H1 (cell line): Measurements from ENCODE around the gene KCNQ2. TPM values are rescaled to one million over a fixed set of nuclear protein-coding genes. Genes with fewer than 3 reads are reported as not detected.

ENCODE experiments used
- CTCF ChIA-PET: fragments of 300-600 bp; sonication (Branson Sonifier 250); formaldehyde crosslinking; loops from one replicate; lab custom pipeline; 2021; ENCODE audit not compliant: partially characterized antibody; lab: Charles Lee
- POLR2A ChIA-PET: fragments of 300-600 bp; sonication (Branson Sonifier 250); formaldehyde crosslinking; loops from one replicate; lab custom pipeline; 2021; ENCODE audit warnings: inconsistent platforms; ENCODE audit not compliant: partially characterized antibody; lab: Charles Lee
- DNase-seq, 2 experiments: peaks; one replicate each; pipeline versions ENCODE4 v3.0.0 to v3.0.0-alpha.2; 2010 to 2022; ENCODE audit warnings: low spot score in 2 of 2, low read depth in 1 of 2, mixed read lengths in 1 of 2
- FAIRE-seq: peaks from 2 replicates; lab custom pipeline; 2011; peaks lifted over from hg19 to GRCh38; lab: Jason Lieb, UNC
- H2AFZ ChIP-seq: 2 replicates; pipeline ENCODE4 v1.8.1; 2012; ENCODE audit warnings: low read length, inconsistent platforms
- H2AK5ac ChIP-seq: 2 replicates; pipeline ENCODE4 v1.6.1; 2013; ENCODE audit warnings: low read depth, low read length
- H2BK120ac ChIP-seq: replicated peaks from 2 replicates; pipeline ENCODE3; 2013; ENCODE audit warnings: low read depth, low read length, inconsistent platforms
- H2BK12ac ChIP-seq: 2 replicates; pipeline ENCODE4 v1.6.1; 2013; ENCODE audit warnings: low read depth, low read length
- H2BK15ac ChIP-seq: 2 replicates; pipeline ENCODE4 v1.6.1; 2013; ENCODE audit warnings: low read length
- H2BK20ac ChIP-seq: 2 replicates; pipeline ENCODE4 v1.6.1; 2013; ENCODE audit warnings: low read length
- H2BK5ac ChIP-seq: 2 replicates; pipeline ENCODE4 v1.6.1; 2013; ENCODE audit warnings: low read depth, low read length
- H3K14ac ChIP-seq: 2 replicates; pipeline ENCODE4 v1.6.1; 2013; ENCODE audit warnings: inconsistent platforms; ENCODE audit not compliant: insufficient read length
- H3K18ac ChIP-seq: 2 replicates; pipeline ENCODE4 v1.6.1; 2013; ENCODE audit warnings: low read length; ENCODE audit errors: extremely low read depth
- H3K23ac ChIP-seq: 2 replicates; pipeline ENCODE4 v1.6.1; 2013; ENCODE audit warnings: inconsistent platforms; ENCODE audit not compliant: insufficient read length
- H3K23me2 ChIP-seq: 2 replicates; pipeline ENCODE4 v1.6.1; 2013; ENCODE audit warnings: low read depth, low read length
- H3K27ac ChIP-seq: 2 replicates; pipeline ENCODE4 v1.6.1; 2011; ENCODE audit warnings: low read depth, low read length, inconsistent platforms
- H3K27me3 ChIP-seq, 4 experiments: replicated peaks in 1 of 4; 1 replicate in 1 of 4; 2 replicates in 3 of 4; pipeline versions ENCODE4 v1.6.1 to v1.8.1; 2011 to 2013; ENCODE audit warnings: low read length in 3 of 4, mild to moderate bottlenecking in 3 of 4, inconsistent platforms in 2 of 4, mixed read lengths in 2 of 4, moderate library complexity in 1 of 4; ENCODE audit not compliant: control insufficient read depth in 3 of 4, insufficient read depth in 3 of 4; ENCODE audit errors: extremely low read depth in 1 of 4
- H3K36me3 ChIP-seq, 4 experiments: 2 replicates each; pipeline versions ENCODE4 v1.6.1 to v1.8.1; 2011 to 2013; ENCODE audit warnings: mild to moderate bottlenecking in 4 of 4, low read length in 3 of 4, moderate library complexity in 2 of 4, control low read depth in 1 of 4, inconsistent platforms in 1 of 4; ENCODE audit not compliant: insufficient read depth in 4 of 4, control insufficient read depth in 2 of 4
- H3K4ac ChIP-seq: replicated peaks from 2 replicates; pipeline ENCODE3; 2013; ENCODE audit warnings: low read length, low read depth, mixed read lengths, inconsistent platforms; ENCODE audit not compliant: insufficient read length
- H3K4me1 ChIP-seq, 4 experiments: replicated peaks in 1 of 4; 1 replicate in 1 of 4; 2 replicates in 3 of 4; pipeline versions ENCODE4 v1.6.1 to v1.8.1; 2011 to 2013; ENCODE audit warnings: low read length in 3 of 4, inconsistent platforms in 2 of 4, mixed read lengths in 1 of 4; ENCODE audit not compliant: insufficient read depth in 4 of 4, control insufficient read depth in 3 of 4
- H3K4me2 ChIP-seq, 2 experiments: 2 replicates each; pipeline versions ENCODE4 v1.6.1 to v1.8.1; 2011 to 2013; ENCODE audit warnings: low read depth in 2 of 2, low read length in 2 of 2, control low read depth in 1 of 2, inconsistent platforms in 1 of 2, mild to moderate bottlenecking in 1 of 2; ENCODE audit not compliant: insufficient read depth in 1 of 2
- H3K4me3 ChIP-seq, 4 experiments: fragments of 200-600, 300-600 bp in 1 of 4; sonication (generic), shearing (Covaris generic), sonication (Bioruptor Twin) in 1 of 4; 2 replicates each; pipeline versions ENCODE4 v1.5.1 to v1.8.1; 2011 to 2016; ENCODE audit warnings: low read length in 4 of 4, low read depth in 3 of 4, control low read depth in 2 of 4, inconsistent platforms in 2 of 4, mild to moderate bottlenecking in 2 of 4, mixed read lengths in 1 of 4, moderate library complexity in 1 of 4; ENCODE audit not compliant: insufficient read depth in 2 of 4; ENCODE audit errors: extremely low read depth in 1 of 4
- H3K56ac ChIP-seq: replicated peaks from 2 replicates; pipeline ENCODE3; 2013; ENCODE audit warnings: low read depth, mild to moderate bottlenecking, mixed read lengths, low read length, inconsistent platforms; ENCODE audit not compliant: insufficient read length
- H3K79me1 ChIP-seq: 2 replicates; pipeline ENCODE4 v1.6.1; 2013; ENCODE audit warnings: low read depth, low read length, control low read depth
- H3K79me2 ChIP-seq, 2 experiments: 2 replicates each; pipeline versions ENCODE4 v1.6.1 to v1.8.1; 2012 to 2013; ENCODE audit warnings: low read length in 2 of 2, mild to moderate bottlenecking in 2 of 2, inconsistent platforms in 1 of 2; ENCODE audit not compliant: insufficient read depth in 2 of 2, control insufficient read depth in 1 of 2
- H3K9ac ChIP-seq, 4 experiments: replicated peaks in 1 of 4; 1 replicate in 1 of 4; 2 replicates in 3 of 4; pipeline versions ENCODE4 v1.6.1 to v1.8.1; 2011 to 2013; ENCODE audit warnings: low read depth in 3 of 4, low read length in 3 of 4, control low read depth in 2 of 4, mild to moderate bottlenecking in 2 of 4, moderate library complexity in 2 of 4, inconsistent platforms in 1 of 4; ENCODE audit errors: extremely low read depth in 1 of 4
- H3K9me3 ChIP-seq, 2 experiments: 2 replicates each; pipeline versions ENCODE4 v1.6.1 to v1.8.1; 2012 to 2013; ENCODE audit warnings: mild to moderate bottlenecking in 2 of 2, moderate library complexity in 2 of 2, control low read depth in 1 of 2, inconsistent platforms in 1 of 2, low read depth in 1 of 2, low read length in 1 of 2, mixed read lengths in 1 of 2; ENCODE audit not compliant: insufficient read depth in 2 of 2
- H4K20me1 ChIP-seq, 2 experiments: replicated peaks in 1 of 2; 2 replicates each; pipeline versions ENCODE3 to v1.8.1; 2011 to 2013; ENCODE audit warnings: inconsistent platforms in 2 of 2, low read length in 2 of 2, mild to moderate bottlenecking in 1 of 2; ENCODE audit not compliant: insufficient read depth in 2 of 2, control insufficient read depth in 1 of 2
- H4K5ac ChIP-seq: 2 replicates; pipeline ENCODE4 v1.6.1; 2013; ENCODE audit warnings: low read length, low read depth, mixed read lengths, inconsistent platforms; ENCODE audit not compliant: insufficient read length
- H4K8ac ChIP-seq: 2 replicates; pipeline ENCODE4 v1.8.0; 2013; ENCODE audit warnings: mild to moderate bottlenecking, moderate library complexity, low read length, inconsistent platforms; ENCODE audit not compliant: insufficient read depth; ENCODE audit errors: extremely low read depth
- H4K91ac ChIP-seq: replicated peaks from 2 replicates; pipeline ENCODE3; 2013; ENCODE audit warnings: low read length, mixed read lengths, inconsistent platforms; ENCODE audit not compliant: insufficient read length
- CBX8 ChIP-seq: fragments of 300-800, 300-1000 bp; sonication (generic); IDR thresholded peaks from 2 replicates; pipeline ENCODE4 v1.7.1; 2016; ENCODE audit warnings: low read depth, low read length, borderline replicate concordance
- EZH2 ChIP-seq: fragments of 200-600 bp; sonication (generic); IDR thresholded peaks from 2 replicates; pipeline ENCODE4 v1.7.1; 2012; ENCODE audit warnings: low read depth, mild to moderate bottlenecking, moderate library complexity, low read length, inconsistent platforms; ENCODE audit not compliant: severe bottlenecking
- RFX5 ChIP-seq: IDR thresholded peaks from 2 replicates; pipeline ENCODE4 v1.6.1; 2011; ENCODE audit warnings: low read depth, low read length, improper control_type of control experiment, borderline replicate concordance
- WGBS, 2 experiments: shearing (Covaris generic) in 1 of 2; methylation state at CpG; one replicate each; pipeline versions ENCODE4 v1.1.6 to v1.1.7; 2013 to 2015; ENCODE audit warnings: low lambda C conversion rate in 2 of 2, mixed read lengths in 2 of 2, inconsistent platforms in 1 of 2, low coverage in 1 of 2, missing lambda C conversion rate in 1 of 2; ENCODE audit not compliant: insufficient replicate concordance in 2 of 2, insufficient coverage in 1 of 2, insufficient read length in 1 of 2; ENCODE audit errors: extremely low coverage in 1 of 2, missing lambda C conversion rate in 1 of 2; 5-methylcytosine and 5-hydroxymethylcytosine counted together
- polyA plus RNA-seq, 7 experiments: library from polyadenylated mRNA; depleted of rRNA in 3 of 7; stranded (reverse) in 5 of 7; unstranded in 2 of 7; fragments of >200 nt in 5 of 7; fragments of 200-250 nt in 2 of 7; gene quantifications; 1 replicate in 5 of 7; 2 replicates in 1 of 7; 4 replicates in 1 of 7; pipeline versions ENCODE4 v1.2.1 to v1.2.3, GENCODE V29; 2011 to 2013; ENCODE audit warnings: missing spikeins in 2 of 7, mixed read lengths in 2 of 7
- total RNA-seq: library from RNA; stranded (reverse); fragmentation: NEBNext Ultra II Directional; extraction: Animal tissue kit (Norgen Biotek cat#: 25700); gene quantifications from 2 replicates; pipeline ENCODE4 v1.2.1, GENCODE V29; 2021

KCNQ2 gene
- total and polyA plus RNA-seq, 2 of the 8 experiments (the other 6 are each of a cell fraction or from before 2014, with no cell fraction given) = 82.6 to 243 TPM

DNA sequence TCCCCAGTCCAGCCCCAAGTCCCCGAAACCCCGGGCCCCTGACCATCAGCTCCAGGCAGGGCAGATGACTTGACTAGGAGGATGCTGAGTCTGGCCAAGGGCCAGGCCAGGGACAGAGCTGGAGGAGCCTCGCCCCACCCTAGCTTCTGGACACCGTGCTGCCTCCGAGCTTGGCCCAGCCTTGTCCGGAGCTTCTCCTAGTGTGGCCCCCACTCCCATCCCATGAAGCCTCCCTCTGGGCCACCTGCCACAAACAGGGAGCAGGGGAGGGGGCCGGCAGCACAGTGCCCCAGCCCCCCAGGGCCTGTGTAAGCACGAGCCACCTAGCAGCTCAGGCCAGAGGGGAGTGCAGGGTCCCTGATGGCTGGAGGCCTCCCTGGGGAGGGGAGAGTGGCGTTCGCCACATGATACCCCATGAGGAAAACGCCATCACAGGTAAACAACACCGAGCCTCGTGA is 21.1 kb upstream of the KCNQ2 start:
- H2BK12ac ChIP-seq = no peak overlapping the region
- no peak for DNase-seq
- H2BK15ac ChIP-seq = no peak overlapping the region
- H3K18ac ChIP-seq = no peak overlapping the region
- peaks cover 0 to 10% of the 10 kb centered on the region in 2 experiments for H4K20me1 ChIP-seq
- no peak overlapping the region for H3K23ac ChIP-seq
- no peaks in the 10 kb centered on the region for H3K79me1 ChIP-seq
- CTCF ChIA-PET = interaction anchor here (0.6 to 1.5 kb wide), 5 partner anchors 9 to 324 kb away, joined by 3 to 6 read pairs (median 3); no protein-coding TSS in a partner anchor
- no peak overlapping the region for H3K4me2 ChIP-seq
- no peak overlapping the region for H2AFZ ChIP-seq
- no peak overlapping the region for H3K9ac ChIP-seq
- no peak overlapping the region for H4K8ac ChIP-seq
- no peak overlapping the region for H2BK5ac ChIP-seq
- H4K5ac ChIP-seq = no peak overlapping the region
- H2BK20ac ChIP-seq = no peak overlapping the region
- no peak overlapping the region for H3K4me3 ChIP-seq
- FAIRE-seq = no peak
- no peak overlapping the region for H3K4ac ChIP-seq
- H3K14ac ChIP-seq = no peak overlapping the region
- H3K23me2 ChIP-seq = peaks cover 18% of the 10 kb centered on the region; the same call in 1 of the 2 replicates
- H3K56ac ChIP-seq = no peak overlapping the region
- no peak overlapping the region for H4K91ac ChIP-seq
- no peak overlapping the region for H2AK5ac ChIP-seq
- peaks cover 0 to 8% (median 1%) of the 10 kb centered on the region in 4 experiments; a peak in 5 of 8 replicates for H3K36me3 ChIP-seq
- H2BK120ac ChIP-seq = no peak overlapping the region
- H3K4me1 ChIP-seq = peaks cover 0 to 21% (median 12%) of the 10 kb centered on the region in 4 experiments; a peak in 6 of 7 replicates
- POLR2A ChIA-PET = interaction anchor here (1.0 to 2.2 kb wide), 2 partner anchors 28 to 29 kb away, joined by 4 to 6 read pairs; partner anchors contain the start of gene PPDPF
- no peak for TF ChIP-seq CBX8
- no peak for TF ChIP-seq RFX5
- TF ChIP-seq EZH2 = no peak
- H3K27me3 ChIP-seq = peaks cover 3 to 37% (median 33%) of the 10 kb centered on the region in 4 experiments
- H3K9me3 ChIP-seq = no peaks in the 10 kb centered on the region
- H3K79me2 ChIP-seq = no peaks in the 10 kb centered on the region
- no peak overlapping the region for H3K27ac ChIP-seq
- 86% methylated on average over 10 of the region's 13 CpGs; no CpG with 5 or more reads in 1 of the 2 experiments for whole genome bisulfite sequencing, 2 experiments
